Measurements from ENCODE around the gene MMP28. TPM values are rescaled to one million over a fixed set of nuclear protein-coding genes. Genes with fewer than 3 reads are reported as not detected.

MMP28 gene
- total RNA-seq, 1 experiment from 2014 or later = not detected

DNA sequence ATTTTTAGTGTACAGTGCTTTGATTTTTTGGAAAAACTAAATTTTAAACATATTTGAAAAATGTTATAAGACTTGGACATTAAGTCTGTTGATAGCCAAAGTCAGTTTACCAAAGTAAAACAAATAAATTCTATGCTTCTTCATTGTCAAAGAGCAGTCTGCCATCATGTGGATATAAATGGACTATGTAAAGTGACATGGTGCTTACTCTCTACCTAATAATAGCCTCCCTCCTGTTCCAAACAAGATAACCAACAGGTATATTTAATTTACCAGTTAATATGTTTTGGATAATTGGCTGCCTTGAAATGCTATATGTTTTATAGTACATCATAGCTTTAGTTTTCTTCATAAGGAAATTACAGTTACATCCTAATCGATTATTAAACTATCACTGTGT lies 29.8 kb upstream of the MMP28 start:
- no peak overlapping the region for H3K27ac Mint-ChIP-seq
- H3K9me3 ChIP-seq (ENCODE audit: control insufficient read depth, low read depth, low read length) = no peaks in the 10 kb centered on the region
- no peak overlapping the region for H3K27ac ChIP-seq (ENCODE audit: insufficient read length, low read depth, low read length)
- no peak overlapping the region for H3K23ac ChIP-seq (ENCODE audit: insufficient read length, low read depth, low read length)
- H3K27me3 ChIP-seq (ENCODE audit: insufficient read depth, low read length) = no peaks in the 10 kb centered on the region
- no peak overlapping the region for H2AFZ ChIP-seq (ENCODE audit: low read length)
- H3K9ac ChIP-seq (ENCODE audit: extremely low read depth, insufficient read length, low read length) = no peak overlapping the region
- H2BK20ac ChIP-seq (ENCODE audit: low read depth, low read length, poor library complexity, severe bottlenecking) = no peak overlapping the region
- H3K56ac ChIP-seq (ENCODE audit: insufficient read length, low read depth, low read length) = no peak overlapping the region
- no peaks in the 10 kb centered on the region for H3K4me1 Mint-ChIP-seq
- no peak overlapping the region for H3K4me2 ChIP-seq (ENCODE audit: insufficient read depth, insufficient read length, low read length)
- no peaks in the 10 kb centered on the region; the same call in 1 of the 2 replicates for H3K27me3 Mint-ChIP-seq (ENCODE audit: low read depth)
- no peak overlapping the region for H3K18ac ChIP-seq (ENCODE audit: insufficient read length, low read depth, low read length)
- H3K4ac ChIP-seq (ENCODE audit: low read depth, low read length) = no peak overlapping the region
- DNase-seq = no peak
- no peak overlapping the region for H3K4me3 Mint-ChIP-seq
- no peak overlapping the region for H4K8ac ChIP-seq (replicated peaks; ENCODE audit: insufficient read length, low read depth, low read length)
- H2BK12ac ChIP-seq (ENCODE audit: insufficient read length, low read depth, low read length) = no peak overlapping the region
- no peak overlapping the region for H3K14ac ChIP-seq (ENCODE audit: insufficient read depth, low read length)
- H2BK15ac ChIP-seq (ENCODE audit: low read depth, low read length) = no peak overlapping the region
- H2BK5ac ChIP-seq (ENCODE audit: insufficient read length, low read length) = no peak overlapping the region
- H2BK120ac ChIP-seq (ENCODE audit: low read depth, low read length, poor library complexity, severe bottlenecking) = no peak overlapping the region
- no CpG with 5 or more reads among the region's 1 CpG for WGBS (ENCODE audit: extremely low coverage, insufficient read length, low lambda C conversion rate)
- no peak overlapping the region for H4K5ac ChIP-seq (ENCODE audit: insufficient read length, low read depth, low read length)
- H3K9me3 Mint-ChIP-seq = no peaks in the 10 kb centered on the region
- no peaks in the 10 kb centered on the region; the same call in 1 of the 2 replicates for H3K79me2 ChIP-seq (ENCODE audit: insufficient read depth, low read length)
- TF ChIP-seq, protein P1, sequence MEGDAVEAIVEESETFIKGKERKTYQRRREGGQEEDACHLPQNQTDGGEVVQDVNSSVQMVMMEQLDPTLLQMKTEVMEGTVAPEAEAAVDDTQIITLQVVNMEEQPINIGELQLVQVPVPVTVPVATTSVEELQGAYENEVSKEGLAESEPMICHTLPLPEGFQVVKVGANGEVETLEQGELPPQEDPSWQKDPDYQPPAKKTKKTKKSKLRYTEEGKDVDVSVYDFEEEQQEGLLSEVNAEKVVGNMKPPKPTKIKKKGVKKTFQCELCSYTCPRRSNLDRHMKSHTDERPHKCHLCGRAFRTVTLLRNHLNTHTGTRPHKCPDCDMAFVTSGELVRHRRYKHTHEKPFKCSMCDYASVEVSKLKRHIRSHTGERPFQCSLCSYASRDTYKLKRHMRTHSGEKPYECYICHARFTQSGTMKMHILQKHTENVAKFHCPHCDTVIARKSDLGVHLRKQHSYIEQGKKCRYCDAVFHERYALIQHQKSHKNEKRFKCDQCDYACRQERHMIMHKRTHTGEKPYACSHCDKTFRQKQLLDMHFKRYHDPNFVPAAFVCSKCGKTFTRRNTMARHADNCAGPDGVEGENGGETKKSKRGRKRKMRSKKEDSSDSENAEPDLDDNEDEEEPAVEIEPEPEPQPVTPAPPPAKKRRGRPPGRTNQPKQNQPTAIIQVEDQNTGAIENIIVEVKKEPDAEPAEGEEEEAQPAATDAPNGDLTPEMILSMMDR (conservative IDR thresholded peaks at IDR 0.05) = no peak
- H4K91ac ChIP-seq (ENCODE audit: insufficient read length, low read depth, low read length) = no peak overlapping the region
- no peaks in the 10 kb centered on the region for H3K4me1 ChIP-seq (ENCODE audit: insufficient read depth, low read length)
- no peak overlapping the region for H2AK5ac ChIP-seq (ENCODE audit: insufficient read length, low read length)
- H3T11ph ChIP-seq (ENCODE audit: low read length) = no peak overlapping the region
- H3K23me2 ChIP-seq (ENCODE audit: insufficient read length, low read depth, low read length, poor library complexity, severe bottlenecking) = no peaks in the 10 kb centered on the region
- H4K20me1 ChIP-seq (ENCODE audit: control insufficient read depth, insufficient read depth, insufficient read length) = no peaks in the 10 kb centered on the region
- no peaks in the 10 kb centered on the region for H3K79me1 ChIP-seq (ENCODE audit: insufficient read depth, low read depth, low read length, poor library complexity, severe bottlenecking)
- H3K36me3 Mint-ChIP-seq (ENCODE audit: insufficient read depth in 1 of 3, low read depth in 3 of 3) = peaks cover 66 to 83% (median 83%) of the 10 kb centered on the region in 3 experiments; a peak in 6 of 7 replicates

Measured in H9 (cell line).